Measurements from ENCODE around the gene WDR44. TPM values are rescaled to one million over a fixed set of nuclear protein-coding genes. Genes with fewer than 3 reads are reported as not detected.

WDR44 gene
- total and polyA plus RNA-seq, 2 of the 4 experiments (the other 2 are of a cell fraction): 10.0 to 11.8 TPM

- no CpG with 5 or more reads among the region's 4 CpGs for WGBS, 2 experiments (ENCODE audit: extremely low coverage in 2 of 2, insufficient read length in 1 of 2)
- no peak overlapping the region for H3K4me2 ChIP-seq (ENCODE audit: low read depth, low read length)
- ATAC-seq (ENCODE audit: low read depth) (no peak), DNase-seq (no peak)
- no peak overlapping the region for H3K4ac ChIP-seq (ENCODE audit: low read depth, low read length)
- H3K4me3 ChIP-seq (ENCODE audit: insufficient read depth, low read depth, low read length): no peak overlapping the region
- H3K27ac ChIP-seq (ENCODE audit: insufficient read depth, low read length): no peak overlapping the region
- H3K79me1 ChIP-seq (ENCODE audit: low read depth in 1 of 2, low read length in 2 of 2): peaks cover 0 to 15% of the 10 kb centered on the region in 2 experiments; a peak in 2 of 4 replicates
- no peak overlapping the region for H2BK20ac ChIP-seq (ENCODE audit: low read depth, low read length)
- in situ Hi-C loops (cut with MboI; ENCODE audit: low sequenced_read_pairs) (no loop called here), intact Hi-C loops (cut with micrococcal nuclease) (no loop called here), dilution Hi-C loops (cut with HindIII; ENCODE audit: low sequenced_read_pairs, unreplicated experiment) (no loop called here)
- H2AFZ ChIP-seq (replicated peaks; ENCODE audit: low read length, poor library complexity): no peak overlapping the region
- H3K18ac ChIP-seq (ENCODE audit: low read depth, low read length): no peak overlapping the region
- no peak overlapping the region for H2BK15ac ChIP-seq (ENCODE audit: low read depth, low read length)
- H3K36me3 ChIP-seq (ENCODE audit: control insufficient read depth, insufficient read depth, low read length): no peaks in the 10 kb centered on the region
- no peaks in the 10 kb centered on the region for H3K27me3 ChIP-seq (ENCODE audit: control insufficient read depth, insufficient read depth, low read length)
- H2BK120ac ChIP-seq (ENCODE audit: low read depth, low read length): no peak overlapping the region
- TF ChIP-seq MAZ (IDR thresholded peaks at IDR 0.05; ENCODE audit: borderline replicate concordance, low read depth, low read length) (no peak), CTCF (conservative IDR thresholded peaks at IDR 0.05; ENCODE audit: low read depth, low read length) (no peak), CEBPB (IDR thresholded peaks at IDR 0.05; ENCODE audit: low read depth, low read length) (no peak), ELK1 (IDR thresholded peaks at IDR 0.05; ENCODE audit: borderline replicate concordance, low read depth, low read length) (no peak), USF2 (IDR thresholded peaks at IDR 0.05; ENCODE audit: low read depth, low read length) (no peak), SMC3 (IDR thresholded peaks at IDR 0.05; ENCODE audit: low read depth, low read length) (no peak), NFE2L2 (IDR thresholded peaks at IDR 0.05; ENCODE audit: low read depth, low read length) (no peak)
- CTCF ChIA-PET: no interaction called here
- no peaks in the 10 kb centered on the region for H3K9me3 ChIP-seq (ENCODE audit: control insufficient read depth, insufficient read depth, low read length)
- no peak overlapping the region for H4K91ac ChIP-seq (ENCODE audit: insufficient read depth, low read depth, low read length)
- no TSS peak for BruUV-seq (replicated peaks)
- H4K20me1 ChIP-seq (ENCODE audit: insufficient read depth, low read length): peaks cover 1% of the 10 kb centered on the region
- POLR2A ChIA-PET (ENCODE audit: unreplicated experiment): no interaction called here
- H2BK5ac ChIP-seq (ENCODE audit: low read depth, low read length, poor library complexity, severe bottlenecking): no peak overlapping the region
- no peak overlapping the region for H2AK9ac ChIP-seq (replicated peaks; ENCODE audit: low read depth, low read length, poor library complexity)
- H4K8ac ChIP-seq (ENCODE audit: low read depth in 2 of 2, low read length in 2 of 2): no peak overlapping the region
- no peak overlapping the region for H3K56ac ChIP-seq (ENCODE audit: extremely low read depth, insufficient read depth, low read length)
- no peak overlapping the region for H4K5ac ChIP-seq (ENCODE audit: low read depth, low read length)
- H2AK5ac ChIP-seq (ENCODE audit: low read depth, low read length): no peak overlapping the region
- H3K9ac ChIP-seq (ENCODE audit: low read depth, low read length): no peak overlapping the region
- H3K14ac ChIP-seq (replicated peaks; ENCODE audit: low read depth, low read length): no peak overlapping the region
- no peak overlapping the region for H3K23ac ChIP-seq (ENCODE audit: low read depth, low read length)
- H3K4me1 ChIP-seq (ENCODE audit: control insufficient read depth, insufficient read depth, low read length): no peaks in the 10 kb centered on the region
- H3K9me1 ChIP-seq (ENCODE audit: insufficient read depth, low read length): no peaks in the 10 kb centered on the region
These were observed 22.5 kb downstream of the WDR44 start for GRCh38 chrX:118368398-118368797.

All from IMR-90 (cell line).